ENCODE measurements around the gene LIMS1. TPM values are rescaled to one million over a fixed set of nuclear protein-coding genes. Genes with fewer than 3 reads are reported as not detected.
"Not testable (repeated sequence)": the region's sequence is repeated elsewhere in the genome, so short reads cannot be mapped to it uniquely, and the experiment has no call there.

The LIMS1 gene
- total RNA-seq, 4 donors from 2014 or later = 147 to 308 (median 224) TPM

- no peaks in the 10 kb centered on the region for H3K36me3 ChIP-seq
- intact Hi-C loops (cut with DNase I; ENCODE audit: low total_unique reads) = no loop called here
- in situ Hi-C loops (cut with MboI; ENCODE audit: low sequenced_read_pairs in 4 of 4) = no loop called here
- no peak overlapping the region for H3K27ac ChIP-seq
- ATAC-seq = no peak
- H3K27me3 ChIP-seq = no peaks in the 10 kb centered on the region
- no peak for DNase-seq
- TF ChIP-seq POLR2A (IDR thresholded peaks at IDR 0.05) (no peak), CTCF (IDR thresholded peaks at IDR 0.05 in 4 of 5, conservative IDR thresholded peaks at IDR 0.05 in 1 of 5) (no peak)
- peaks cover 23 to 48% of the 10 kb centered on the region in 2 donors for H3K4me1 ChIP-seq
- H3K4me3 ChIP-seq = no peak overlapping the region
- H3K9me3 ChIP-seq = no peaks in the 10 kb centered on the region
These were observed 109.1 kb downstream of the LIMS1 start for GRCh38 chr2:108643261-108643849.

- H3K27ac ChIP-seq; H3K36me3 ChIP-seq; intact Hi-C loops (cut with DNase I; ENCODE audit: low total_unique reads); H3K9me3 ChIP-seq; DNase-seq; in situ Hi-C loops (cut with MboI; ENCODE audit: low sequenced_read_pairs in 4 of 4); ATAC-seq; H3K27me3 ChIP-seq; H3K4me3 ChIP-seq: not testable (repeated sequence)
- peaks cover 22 to 44% of the 10 kb centered on the region in 2 donors for H3K4me1 ChIP-seq
These were observed 109.6 kb downstream of the LIMS1 start for GRCh38 chr2:108643862-108644261.

GRCh38 chr2:108644446-108644845 is 110.2 kb downstream of the LIMS1 start:
- H3K27ac ChIP-seq; H3K36me3 ChIP-seq; H3K4me3 ChIP-seq; ATAC-seq; H3K27me3 ChIP-seq; intact Hi-C loops (cut with DNase I; ENCODE audit: low total_unique reads); DNase-seq; H3K9me3 ChIP-seq; in situ Hi-C loops (cut with MboI; ENCODE audit: low sequenced_read_pairs in 4 of 4): not testable (repeated sequence)
- H3K4me1 ChIP-seq = peaks cover 22 to 42% of the 10 kb centered on the region in 2 donors

GRCh38 chr2:108648796-108649195 is 114.5 kb downstream of the LIMS1 start:
- H3K9me3 ChIP-seq; H3K36me3 ChIP-seq; H3K4me3 ChIP-seq; H3K27me3 ChIP-seq; intact Hi-C loops (cut with DNase I; ENCODE audit: low total_unique reads); DNase-seq; H3K27ac ChIP-seq; ATAC-seq; in situ Hi-C loops (cut with MboI; ENCODE audit: low sequenced_read_pairs in 4 of 4): not testable (repeated sequence)
- H3K4me1 ChIP-seq = peaks cover 9 to 26% of the 10 kb centered on the region in 2 donors

- not testable (repeated sequence) for ATAC-seq
These were observed 116.2 kb downstream of the LIMS1 start for GRCh38 chr2:108650465-108650864.

GRCh38 chr2:108651468-108651867 is 117.2 kb downstream of the LIMS1 start:
- H3K4me3 ChIP-seq; H3K27me3 ChIP-seq; intact Hi-C loops (cut with DNase I; ENCODE audit: low total_unique reads); H3K9me3 ChIP-seq; ATAC-seq; DNase-seq; in situ Hi-C loops (cut with MboI; ENCODE audit: low sequenced_read_pairs in 4 of 4); H3K36me3 ChIP-seq: not testable (repeated sequence)
- Histone ChIP-seq H3K4me1 (peaks cover 9 to 20% of the 10 kb centered on the region in 2 donors), H3K27ac (peak overlapping the region; percentile 30 to 79 (median 58))

More at GRCh38 chr2:108650465-108650864, 116.2 kb downstream of the LIMS1 start:
- H3K9me3 ChIP-seq; DNase-seq; H3K4me3 ChIP-seq; H3K36me3 ChIP-seq; H3K27me3 ChIP-seq; in situ Hi-C loops (cut with MboI; ENCODE audit: low sequenced_read_pairs in 4 of 4); intact Hi-C loops (cut with DNase I; ENCODE audit: low total_unique reads): not testable (repeated sequence)
- H3K4me1 ChIP-seq = peaks cover 9 to 26% of the 10 kb centered on the region in 2 donors
- peak overlapping the region; percentile 28 to 57 (median 38) for H3K27ac ChIP-seq

GRCh38 chr2:108652187-108652931 is 118.1 kb downstream of the LIMS1 start:
- in situ Hi-C loops (cut with MboI; ENCODE audit: low sequenced_read_pairs in 4 of 4); H3K27me3 ChIP-seq; H3K36me3 ChIP-seq; intact Hi-C loops (cut with DNase I; ENCODE audit: low total_unique reads); H3K4me3 ChIP-seq; H3K9me3 ChIP-seq: not testable (repeated sequence)
- peaks cover 9 to 15% of the 10 kb centered on the region in 2 donors for H3K4me1 ChIP-seq
- ATAC-seq (peak; percentile 74 to 79), DNase-seq (peak; percentile 78 to 84)
- TF ChIP-seq POLR2A (IDR thresholded peaks at IDR 0.05) = peak in 1 of 2 donors; percentile 19
- peak overlapping the region; percentile 79 to 88 (median 83) for H3K27ac ChIP-seq

GRCh38 chr2:108653425-108653824 is 119.2 kb downstream of the LIMS1 start:
- in situ Hi-C loops (cut with MboI; ENCODE audit: low sequenced_read_pairs in 4 of 4); H3K4me3 ChIP-seq: not testable (repeated sequence)

GRCh38 chr2:108653849-108654248 is 119.6 kb downstream of the LIMS1 start:
- H3K4me3 ChIP-seq = peak overlapping the region in 2 of 4 donors; percentile 40 to 46
- H3K36me3 ChIP-seq; DNase-seq; H3K9me3 ChIP-seq; intact Hi-C loops (cut with DNase I; ENCODE audit: low total_unique reads); in situ Hi-C loops (cut with MboI; ENCODE audit: low sequenced_read_pairs in 4 of 4); H3K27me3 ChIP-seq; ATAC-seq: not testable (repeated sequence)
- H3K27ac ChIP-seq = peak overlapping the region; percentile 85 to 90 (median 86)
- H3K4me1 ChIP-seq = peaks cover 9 to 15% of the 10 kb centered on the region in 2 donors

More at GRCh38 chr2:108653425-108653824, 119.2 kb downstream of the LIMS1 start:
- H3K9me3 ChIP-seq; H3K27me3 ChIP-seq; ATAC-seq; H3K36me3 ChIP-seq; DNase-seq; intact Hi-C loops (cut with DNase I; ENCODE audit: low total_unique reads): not testable (repeated sequence)
- peaks cover 9 to 15% of the 10 kb centered on the region in 2 donors for H3K4me1 ChIP-seq
- peak overlapping the region; percentile 76 to 90 (median 86) for H3K27ac ChIP-seq

GRCh38 chr2:108654521-108655125 is 120.4 kb downstream of the LIMS1 start:
- Histone ChIP-seq H3K4me3 (peak overlapping the region in 3 of 4 donors; percentile 37 to 46 (median 40)), H3K4me1 (peaks cover 9 to 15% of the 10 kb centered on the region in 2 donors), H3K27ac (peak overlapping the region; percentile 85 to 90 (median 86))
- intact Hi-C loops (cut with DNase I; ENCODE audit: low total_unique reads); in situ Hi-C loops (cut with MboI; ENCODE audit: low sequenced_read_pairs in 4 of 4); H3K9me3 ChIP-seq; H3K27me3 ChIP-seq; H3K36me3 ChIP-seq: not testable (repeated sequence)
- ATAC-seq = peak; percentile 77 to 79
- DNase-seq = peak; percentile 77 to 92

Data from gastrocnemius medialis (tissue), 4 donors.